GM23248 (cell line): ENCODE data around the gene FGFR4. TPM values are rescaled to one million over a fixed set of nuclear protein-coding genes. Genes with fewer than 3 reads are reported as not detected.

Experiments
- DNase-seq: peaks from one replicate; pipeline ENCODE4 v3.0.0-alpha.2; 2015
- H2AFZ ChIP-seq: fragments of 200-600 bp; sonication (generic); 2 replicates; pipeline ENCODE4 v1.6.1; 2016; ENCODE audit warnings: antibody characterized with exemption
- H3F3A ChIP-seq: fragments of 200-600 bp; sonication (generic); 2 replicates; pipeline ENCODE4 v1.6.1; 2016; ENCODE audit warnings: mild to moderate bottlenecking, antibody characterized with exemption, mixed run types; ENCODE audit not compliant: insufficient read depth
- H3K27ac ChIP-seq: fragments of 200-600 bp; sonication (generic); 2 replicates; pipeline ENCODE4 v1.5.1; 2016; ENCODE audit warnings: mild to moderate bottlenecking
- H3K27me3 ChIP-seq: fragments of 200-600 bp; sonication (generic); replicated peaks from 2 replicates; pipeline ENCODE4 v1.6.1; 2016; ENCODE audit warnings: mild to moderate bottlenecking; ENCODE audit not compliant: insufficient read depth
- H3K36me3 ChIP-seq: fragments of 200-600 bp; sonication (generic); 2 replicates; pipeline ENCODE4 v1.6.1; 2016; ENCODE audit warnings: low read depth, mild to moderate bottlenecking
- H3K4me1 ChIP-seq: fragments of 200-600 bp; sonication (generic); 2 replicates; pipeline ENCODE4 v1.6.1; 2016; ENCODE audit warnings: mild to moderate bottlenecking; ENCODE audit not compliant: insufficient read depth
- H3K4me2 ChIP-seq: fragments of 200-600 bp; sonication (generic); one replicate; pipeline ENCODE4 v1.6.1; 2016; ENCODE audit warnings: mild to moderate bottlenecking; ENCODE audit not compliant: unreplicated experiment
- H3K4me3 ChIP-seq: fragments of 200-600 bp; sonication (generic); 2 replicates; pipeline ENCODE4 v1.5.1; 2016; ENCODE audit warnings: mild to moderate bottlenecking
- H3K79me2 ChIP-seq: fragments of 200-600 bp; sonication (generic); 2 replicates; pipeline ENCODE4 v1.6.1; 2016; ENCODE audit warnings: mild to moderate bottlenecking; ENCODE audit not compliant: insufficient read depth
- H3K9ac ChIP-seq: fragments of 200-600 bp; sonication (generic); 2 replicates; pipeline ENCODE4 v1.6.1; 2016; ENCODE audit warnings: mild to moderate bottlenecking
- H3K9me2 ChIP-seq: fragments of 200-600 bp; sonication (generic); 2 replicates; pipeline ENCODE4 v1.6.1; 2016; ENCODE audit warnings: mixed run types, mild to moderate bottlenecking, moderate library complexity; ENCODE audit not compliant: insufficient read depth
- H3K9me3 ChIP-seq: fragments of 200-600 bp; sonication (generic); one replicate; pipeline ENCODE4 v1.6.1; 2017; ENCODE audit warnings: low read depth
- H4K20me1 ChIP-seq: fragments of 200-600 bp; sonication (generic); 2 replicates; pipeline ENCODE4 v1.6.0; 2016; ENCODE audit not compliant: insufficient read depth
- EZH2 ChIP-seq: fragments of 200-600 bp; sonication (generic); IDR thresholded peaks from 2 replicates; pipeline ENCODE4 v1.6.1; 2018; ENCODE audit warnings: antibody characterized with exemption, mild to moderate bottlenecking; ENCODE audit not compliant: insufficient read depth, poor library complexity, severe bottlenecking
- EZH2phosphoT487 ChIP-seq: fragments of 200-600 bp; sonication (generic); IDR thresholded peaks from 2 replicates; pipeline ENCODE4 v1.6.1; 2018; ENCODE audit warnings: antibody characterized with exemption, moderate library complexity, mild to moderate bottlenecking, low read depth; ENCODE audit not compliant: insufficient read depth
- WGBS, 2 experiments: methylation state at CpG; one replicate each; pipeline ENCODE4 v1.1.6; 2015 to 2017; ENCODE audit warnings: low lambda C conversion rate in 2 of 2, low coverage in 1 of 2; ENCODE audit errors: missing lambda C conversion rate in 2 of 2; 5-methylcytosine and 5-hydroxymethylcytosine counted together
- in situ Hi-C: fragments of 300-500 bp; cut with MboI; formaldehyde crosslinking; loops from 2 replicates; pipeline ENCODE4 v1.15.0; 2020
- polyA plus RNA-seq: library from polyadenylated mRNA; unstranded; fragments of >200 nt; fragmentation: Nextera tagmentation; extraction: Ambion mirVana; gene quantifications from 2 replicates; pipeline ENCODE4 v1.2.1, GENCODE V29; 2016
- total RNA-seq: library from RNA; depleted of rRNA; stranded (reverse); fragments of >200 nt; shearing (Covaris generic); gene quantifications from 2 replicates; pipeline ENCODE4 v1.2.3, GENCODE V29; 2014

FGFR4 gene
- total and polyA plus RNA-seq, 2 experiments from 2014 or later: 0.10 TPM; not detected in 1

GRCh38 chr5:177067503-177067902 is 19.2 kb upstream of the FGFR4 start:
- Histone ChIP-seq H3K27me3 (no peaks in the 10 kb centered on the region), H3K79me2 (no peaks in the 10 kb centered on the region), H3K9me3 (no peaks in the 10 kb centered on the region), H2AFZ (no peak overlapping the region), H3K27ac (no peak overlapping the region), H3K4me2 (no peak overlapping the region), H3K4me1 (no peaks in the 10 kb centered on the region; the same call in 1 of the 2 replicates), H3K9ac (no peak overlapping the region), H3K4me3 (no peak overlapping the region), H3K36me3 (no peaks in the 10 kb centered on the region), H3F3A (peaks cover 12% of the 10 kb centered on the region), H4K20me1 (no peaks in the 10 kb centered on the region), H3K9me2 (no peaks in the 10 kb centered on the region)
- TF ChIP-seq EZH2: no peak
- TF ChIP-seq EZH2phosphoT487: no peak
- 96 to 98% methylated on average over 5 of the region's 5 CpGs for WGBS, 2 experiments
- peak; percentile 26 for DNase-seq
- in situ Hi-C loops: no loop called here

GRCh38 chr5:177070536-177071191 is 16.1 kb upstream of the FGFR4 start:
- peak overlapping the region; percentile 33; the same call in 1 of the 2 replicates for H3K27ac ChIP-seq
- no peaks in the 10 kb centered on the region for H3K9me3 ChIP-seq
- in situ Hi-C loops: no loop called here
- TF ChIP-seq EZH2phosphoT487 (no peak), EZH2 (no peak)
- no peaks in the 10 kb centered on the region; the same call in 1 of the 2 replicates for H3K4me1 ChIP-seq
- no peak overlapping the region for H3K4me3 ChIP-seq
- no peaks in the 10 kb centered on the region for H3K79me2 ChIP-seq
- WGBS, 2 experiments: 95 to 97% methylated on average over 6 of the region's 6 CpGs
- H3F3A ChIP-seq: peaks cover 12% of the 10 kb centered on the region
- no peak overlapping the region; the same call in 1 of the 2 replicates for H3K9ac ChIP-seq
- no peaks in the 10 kb centered on the region for H3K36me3 ChIP-seq
- H2AFZ ChIP-seq: no peak overlapping the region
- H3K4me2 ChIP-seq: no peak overlapping the region
- no peak for DNase-seq
- H3K9me2 ChIP-seq: no peaks in the 10 kb centered on the region
- H3K27me3 ChIP-seq: no peaks in the 10 kb centered on the region
- no peaks in the 10 kb centered on the region for H4K20me1 ChIP-seq

- Histone ChIP-seq H3K9me2 (no peaks in the 10 kb centered on the region), H3K9me3 (no peaks in the 10 kb centered on the region), H3K36me3 (no peaks in the 10 kb centered on the region), H3F3A (peaks cover 12% of the 10 kb centered on the region), H2AFZ (peak overlapping the region; percentile 42; the same call in 1 of the 2 replicates), H3K4me1 (no peaks in the 10 kb centered on the region; the same call in 1 of the 2 replicates), H3K27me3 (no peaks in the 10 kb centered on the region), H3K27ac (peak overlapping the region; percentile 52), H3K4me3 (peak overlapping the region; percentile 60), H4K20me1 (no peaks in the 10 kb centered on the region), H3K4me2 (peak overlapping the region; percentile 77), H3K9ac (peak overlapping the region; percentile 46), H3K79me2 (no peaks in the 10 kb centered on the region)
- WGBS, 2 experiments: 14% methylated on average over 6 of the region's 6 CpGs
- no peak for TF ChIP-seq EZH2
- TF ChIP-seq EZH2phosphoT487: no peak
- in situ Hi-C loops: no loop called here
- DNase-seq: peak; percentile 73
Measured at GRCh38 chr5:177071666-177072385, 14.9 kb upstream of the FGFR4 start.

GRCh38 chr5:177077335-177077734 is 9.4 kb upstream of the FGFR4 start:
- H3K4me1 ChIP-seq: no peaks in the 10 kb centered on the region
- no peaks in the 10 kb centered on the region for H3K9me3 ChIP-seq
- H3K9me2 ChIP-seq: no peaks in the 10 kb centered on the region
- 0 out of 2 replicates have a peak, but pooled peaks cover 2% of the 10 kb centered on the region for H3K27me3 ChIP-seq
- H3K79me2 ChIP-seq: no peaks in the 10 kb centered on the region
- no peak overlapping the region for H3K9ac ChIP-seq
- no peaks in the 10 kb centered on the region for H3K36me3 ChIP-seq
- no peak overlapping the region for H3K27ac ChIP-seq
- 94 to 100% methylated on average over 2 of the region's 2 CpGs for WGBS, 2 experiments
- TF ChIP-seq EZH2: no peak
- TF ChIP-seq EZH2phosphoT487: no peak
- DNase-seq: no peak
- H2AFZ ChIP-seq: no peak overlapping the region
- no peaks in the 10 kb centered on the region for H4K20me1 ChIP-seq
- H3F3A ChIP-seq: no peaks in the 10 kb centered on the region
- no peak overlapping the region for H3K4me3 ChIP-seq
- in situ Hi-C loops: no loop called here
- H3K4me2 ChIP-seq: no peak overlapping the region
